Liver (tissue), 9 donors: ENCODE results near the gene PARVG. TPM values are rescaled to one million over a fixed set of nuclear protein-coding genes. Genes with fewer than 3 reads are reported as not detected.

ENCODE experiments used
- DNase-seq: peaks from one replicate; pipeline ENCODE4 v3.0.0-alpha.2; 2017; ENCODE audit warnings: low spot score
- H3K27ac ChIP-seq, 2 donors: one replicate each; pipeline ENCODE4 v1.7.0; 2013; ENCODE audit warnings: inconsistent platforms in 2 of 2, low read length in 2 of 2, control low read depth in 1 of 2, low read depth in 1 of 2, mild to moderate bottlenecking in 1 of 2
- H3K27me3 ChIP-seq, 4 donors: one replicate each; pipeline versions ENCODE4 v1.6.1 to v1.7.0; 2013; ENCODE audit warnings: low read length in 3 of 4, inconsistent platforms in 1 of 4, mild to moderate bottlenecking in 1 of 4, moderate library complexity in 1 of 4; ENCODE audit not compliant: control insufficient read depth in 4 of 4, insufficient read depth in 4 of 4
- H3K36me3 ChIP-seq, 4 donors: one replicate each; pipeline versions ENCODE4 v1.6.1 to v1.7.0; 2013; ENCODE audit warnings: low read length in 3 of 4, mild to moderate bottlenecking in 3 of 4, low read depth in 1 of 4, moderate library complexity in 1 of 4; ENCODE audit not compliant: control insufficient read depth in 4 of 4, insufficient read depth in 3 of 4
- H3K4me1 ChIP-seq, 4 donors: one replicate each; pipeline versions ENCODE4 v1.6.1 to v1.7.0; 2013; ENCODE audit warnings: low read length in 3 of 4, mild to moderate bottlenecking in 3 of 4, moderate library complexity in 1 of 4; ENCODE audit not compliant: control insufficient read depth in 4 of 4, insufficient read depth in 4 of 4
- H3K4me3 ChIP-seq, 3 donors: one replicate each; pipeline versions ENCODE4 v1.6.1 to v1.7.0; 2013; ENCODE audit warnings: low read length in 3 of 3, control low read depth in 1 of 3, low read depth in 1 of 3, mild to moderate bottlenecking in 1 of 3
- H3K9ac ChIP-seq, 2 donors: one replicate each; pipeline ENCODE4 v1.7.0; 2013; ENCODE audit warnings: low read length in 2 of 2, mild to moderate bottlenecking in 2 of 2, moderate library complexity in 2 of 2, control low read depth in 1 of 2, low read depth in 1 of 2
- H3K9me3 ChIP-seq, 4 donors: one replicate each; pipeline versions ENCODE4 v1.6.1 to v1.7.0; 2013; ENCODE audit warnings: low read length in 3 of 4; ENCODE audit not compliant: control insufficient read depth in 4 of 4
- ATF3 ChIP-seq: IDR thresholded peaks from 2 replicates; pipeline ENCODE4 v1.6.1; 2016; ENCODE audit warnings: antibody characterized with exemption
- CTCF ChIP-seq: fragments of 150-350 bp; IDR thresholded peaks from 2 replicates; pipeline ENCODE4 v1.5.1; 2017; ENCODE audit warnings: improper control_type of control experiment, low read depth, low read length; ENCODE audit not compliant: missing input control
- EGR1 ChIP-seq, 2 donors: IDR thresholded peaks; 2 replicates each; pipeline ENCODE4 v1.6.1; 2016 to 2018; ENCODE audit warnings: antibody characterized with exemption in 2 of 2, low read depth in 2 of 2
- FOXA1 ChIP-seq: IDR thresholded peaks from 2 replicates; pipeline ENCODE4 v1.6.1; 2016; ENCODE audit warnings: antibody characterized with exemption
- FOXA2 ChIP-seq: IDR thresholded peaks from 2 replicates; pipeline ENCODE4 v1.6.1; 2016; ENCODE audit warnings: antibody characterized with exemption
- GABPA ChIP-seq, 2 donors: IDR thresholded peaks in 1 of 2; conservative IDR thresholded peaks in 1 of 2; 2 replicates each; pipeline ENCODE4 v1.6.1; 2016; ENCODE audit warnings: antibody characterized with exemption in 2 of 2, mild to moderate bottlenecking in 1 of 2, moderate library complexity in 1 of 2
- HNF4A ChIP-seq, 2 donors: conservative IDR thresholded peaks; 2 replicates each; pipeline ENCODE4 v1.6.1; 2016; ENCODE audit warnings: antibody characterized with exemption in 2 of 2, mild to moderate bottlenecking in 2 of 2
- HNF4G ChIP-seq: IDR thresholded peaks from 2 replicates; pipeline ENCODE4 v1.6.1; 2016; ENCODE audit warnings: antibody characterized with exemption
- JUND ChIP-seq, 2 donors: IDR thresholded peaks; 2 replicates each; pipeline ENCODE4 v1.6.1; 2016; ENCODE audit warnings: antibody characterized with exemption in 2 of 2
- MAX ChIP-seq: IDR thresholded peaks from 2 replicates; pipeline ENCODE4 v1.6.1; 2016; ENCODE audit warnings: antibody characterized with exemption
- NR2F2 ChIP-seq: IDR thresholded peaks from 2 replicates; pipeline ENCODE4 v1.6.1; 2016; ENCODE audit warnings: antibody characterized with exemption
- RAD21 ChIP-seq, 2 donors: IDR thresholded peaks; 2 replicates each; pipeline ENCODE4 v1.6.1; 2016; ENCODE audit warnings: antibody characterized with exemption in 2 of 2, mild to moderate bottlenecking in 2 of 2
- REST ChIP-seq: IDR thresholded peaks from 2 replicates; pipeline ENCODE4 v1.6.1; 2016; ENCODE audit warnings: antibody characterized with exemption, mild to moderate bottlenecking
- RXRA ChIP-seq, 2 donors: IDR thresholded peaks; 2 replicates each; pipeline ENCODE4 v1.6.1; 2017 to 2018; ENCODE audit warnings: antibody characterized with exemption in 2 of 2, mild to moderate bottlenecking in 1 of 2
- TAF1 ChIP-seq: conservative IDR thresholded peaks from 2 replicates; pipeline ENCODE4 v1.6.1; 2016; ENCODE audit warnings: antibody characterized with exemption, mild to moderate bottlenecking
- YY1 ChIP-seq: IDR thresholded peaks from 2 replicates; pipeline ENCODE4 v1.6.1; 2016; ENCODE audit warnings: antibody characterized with exemption, mild to moderate bottlenecking
- ZBTB33 ChIP-seq: IDR thresholded peaks from 2 replicates; pipeline ENCODE4 v1.6.1; 2016; ENCODE audit warnings: antibody characterized with exemption
- WGBS: extraction: QIAGEN DNeasy Blood & Tissue Kit; methylation state at CpG from one replicate; pipeline ENCODE4 v1.1.7; 2013; 5-methylcytosine and 5-hydroxymethylcytosine counted together
- polyA plus RNA-seq, 2 donors: library from polyadenylated mRNA; stranded (reverse) in 1 of 2; unstranded in 1 of 2; fragments of 200-250 nt in 1 of 2; fragments of >200 nt in 1 of 2; fragmentation: Nextera tagmentation in 1 of 2; extraction: Ambion mirVana in 1 of 2; gene quantifications; one replicate each; pipeline versions ENCODE4 v1.2.1 to v1.2.3, GENCODE V29; 2013 to 2015
- total RNA-seq, 2 donors: library from RNA; depleted of rRNA; stranded (reverse); fragments of >200 nt; gene quantifications; one replicate each; pipeline ENCODE4 v1.2.3, GENCODE V29; 2014
- donor health status: healthy.
- donor health status: healthy.
- donor health status: healthy.
- donor health status: healthy.
- donor health status: healthy.

PARVG gene
- total and polyA plus RNA-seq, 4 donors, result 4.0 to 12.1 (median 6.6) TPM

- no peak for TF ChIP-seq JUND (IDR thresholded peaks at IDR 0.05)
- no peak for TF ChIP-seq HNF4A (conservative IDR thresholded peaks at IDR 0.05)
- TF ChIP-seq TAF1, result no peak
- no peak for TF ChIP-seq FOXA2
- TF ChIP-seq EGR1 (IDR thresholded peaks at IDR 0.05; ENCODE audit: low read depth in 2 of 2), result no peak
- no peak for TF ChIP-seq YY1
- TF ChIP-seq CTCF, result no peak
- no peak for TF ChIP-seq NR2F2
- no peak for TF ChIP-seq ZBTB33
- TF ChIP-seq HNF4G, result no peak
- TF ChIP-seq FOXA1, result no peak
- no peak for TF ChIP-seq RXRA (IDR thresholded peaks at IDR 0.05)
- TF ChIP-seq GABPA (IDR thresholded peaks at IDR 0.05 in 1 of 2, conservative IDR thresholded peaks at IDR 0.05 in 1 of 2), result no peak
- no peak for TF ChIP-seq MAX
- TF ChIP-seq REST, result no peak
- TF ChIP-seq RAD21 (IDR thresholded peaks at IDR 0.05), result no peak
- no peaks in the 10 kb centered on the region for H3K4me1 ChIP-seq
- DNase-seq, result no peak
- 85% methylated on average over 7 of the region's 7 CpGs for WGBS
- no peaks in the 10 kb centered on the region for H3K27me3 ChIP-seq
- H3K36me3 ChIP-seq, result peaks cover 0 to 3% (median 0%) of the 10 kb centered on the region in 4 donors
- H3K27ac ChIP-seq, result no peak overlapping the region
- no peak overlapping the region for H3K4me3 ChIP-seq
- H3K9ac ChIP-seq, result no peak overlapping the region
- no peaks in the 10 kb centered on the region for H3K9me3 ChIP-seq
Observed at GRCh38 chr22:44159811-44160210, 20.9 kb upstream of the PARVG start.

- H3K9ac ChIP-seq, result no peak overlapping the region
- H3K4me1 ChIP-seq, result no peaks in the 10 kb centered on the region
- no peak overlapping the region for H3K4me3 ChIP-seq
- 82% methylated on average over 5 of the region's 5 CpGs for WGBS
- no peaks in the 10 kb centered on the region for H3K9me3 ChIP-seq
- TF ChIP-seq GABPA (IDR thresholded peaks at IDR 0.05 in 1 of 2, conservative IDR thresholded peaks at IDR 0.05 in 1 of 2) (no peak), HNF4G (no peak), YY1 (no peak), RAD21 (IDR thresholded peaks at IDR 0.05) (no peak), EGR1 (IDR thresholded peaks at IDR 0.05; ENCODE audit: low read depth in 2 of 2) (no peak), ATF3 (no peak), RXRA (IDR thresholded peaks at IDR 0.05) (no peak), CTCF (no peak), REST (no peak), FOXA1 (no peak), HNF4A (conservative IDR thresholded peaks at IDR 0.05) (no peak)
- peaks cover 0 to 3% (median 0%) of the 10 kb centered on the region in 4 donors for H3K36me3 ChIP-seq
- no peaks in the 10 kb centered on the region for H3K27me3 ChIP-seq
- DNase-seq, result no peak
- no peak overlapping the region for H3K27ac ChIP-seq
Observed at GRCh38 chr22:44160421-44160820, 20.3 kb upstream of the PARVG start.
